Inflammatory macrophage treated with lipopolysaccharide for 1 hour (primary cell): ENCODE results near the gene TRRAP.

Experiments used
- DNase-seq, 2 donors: peaks; one replicate each; pipeline ENCODE4 v3.0.0-alpha.2; 2020 to 2022

TRRAP gene

DNA sequence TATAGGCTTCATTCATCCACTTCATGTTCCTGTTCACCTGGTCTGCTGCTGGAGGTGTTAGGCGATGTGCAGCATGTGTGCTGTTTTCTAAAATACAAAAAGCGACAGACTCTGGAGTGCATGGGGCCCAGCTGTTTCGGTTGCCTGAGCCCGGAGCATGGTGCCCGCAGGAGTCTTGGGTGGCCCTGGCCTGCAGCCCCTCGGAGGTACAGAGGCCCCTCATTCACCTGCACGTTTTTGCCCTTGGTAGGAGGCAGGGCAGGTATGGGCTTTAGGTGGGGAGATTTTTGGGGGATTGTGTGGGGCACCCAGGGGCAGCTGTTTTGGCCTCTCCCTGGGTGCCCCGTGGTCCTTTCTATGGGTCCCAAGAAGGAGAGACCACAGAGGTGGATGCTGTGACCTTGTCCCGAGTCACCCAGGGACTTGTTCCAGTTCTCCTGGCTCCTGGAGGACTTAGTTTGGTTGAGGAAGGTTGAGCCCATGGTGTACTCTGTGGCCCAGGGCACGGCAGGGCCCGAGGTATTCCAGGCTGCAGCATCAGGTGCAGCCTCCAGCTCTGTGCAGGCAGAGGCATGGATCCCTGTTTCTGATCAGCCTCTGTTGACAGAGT, 130.7 kb downstream of the TRRAP start:
- DNase-seq = no peak

DNA sequence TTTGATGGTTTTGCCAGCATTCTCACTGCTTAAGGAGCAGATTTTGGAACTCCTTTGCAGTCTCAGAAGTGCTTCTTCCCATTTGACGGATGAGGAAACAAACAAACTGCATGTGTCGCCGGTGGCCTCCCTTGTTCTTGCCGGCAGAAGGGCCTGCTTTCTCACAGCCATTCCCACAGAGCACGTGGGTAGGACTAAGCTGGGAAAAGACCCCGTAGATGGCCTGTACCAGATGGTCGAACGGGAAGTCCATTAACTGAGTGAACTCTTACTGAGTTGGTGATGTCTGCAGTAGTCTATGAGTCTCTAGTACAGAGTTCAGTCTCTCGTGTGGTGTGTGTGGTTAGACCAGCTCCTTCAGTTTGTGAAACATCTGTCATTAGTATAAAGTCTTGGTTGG, 131.9 kb downstream of the TRRAP start:
- DNase-seq = no peak

GRCh38 chr7:99011341-99011705, 133.0 kb downstream of the TRRAP start:
- no peak for DNase-seq

GRCh38 chr7:99011706-99012404, 133.5 kb downstream of the TRRAP start:
- DNase-seq = no peak

DNA sequence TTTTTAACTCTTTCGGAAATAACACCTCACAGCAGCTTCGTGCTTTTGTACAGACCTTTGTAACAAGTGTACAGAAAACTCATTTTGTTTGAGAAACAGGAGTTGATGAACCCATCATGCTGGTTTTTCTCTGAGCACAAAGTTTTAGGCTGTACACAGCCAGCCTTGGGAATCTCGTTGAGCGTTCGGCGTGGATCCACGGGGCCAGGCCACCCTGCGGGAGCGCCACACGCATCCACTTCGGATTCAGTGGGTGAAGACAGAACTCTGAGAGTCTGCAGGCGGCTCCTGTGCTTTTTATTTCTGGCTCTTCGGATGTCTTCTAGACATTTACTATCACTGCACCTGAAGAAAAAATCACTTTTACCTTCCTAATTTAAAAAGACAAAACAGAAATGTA, 134.4 kb downstream of the TRRAP start:
- no peak for DNase-seq

- no peak for DNase-seq
Measured at GRCh38 chr7:99013266-99014112, 135.2 kb downstream of the TRRAP start.

GRCh38 chr7:99014113-99014985, 136.0 kb downstream of the TRRAP start:
- DNase-seq = no peak

GRCh38 chr7:99016196-99016595, 137.9 kb downstream of the TRRAP start:
- DNase-seq = no peak

DNA sequence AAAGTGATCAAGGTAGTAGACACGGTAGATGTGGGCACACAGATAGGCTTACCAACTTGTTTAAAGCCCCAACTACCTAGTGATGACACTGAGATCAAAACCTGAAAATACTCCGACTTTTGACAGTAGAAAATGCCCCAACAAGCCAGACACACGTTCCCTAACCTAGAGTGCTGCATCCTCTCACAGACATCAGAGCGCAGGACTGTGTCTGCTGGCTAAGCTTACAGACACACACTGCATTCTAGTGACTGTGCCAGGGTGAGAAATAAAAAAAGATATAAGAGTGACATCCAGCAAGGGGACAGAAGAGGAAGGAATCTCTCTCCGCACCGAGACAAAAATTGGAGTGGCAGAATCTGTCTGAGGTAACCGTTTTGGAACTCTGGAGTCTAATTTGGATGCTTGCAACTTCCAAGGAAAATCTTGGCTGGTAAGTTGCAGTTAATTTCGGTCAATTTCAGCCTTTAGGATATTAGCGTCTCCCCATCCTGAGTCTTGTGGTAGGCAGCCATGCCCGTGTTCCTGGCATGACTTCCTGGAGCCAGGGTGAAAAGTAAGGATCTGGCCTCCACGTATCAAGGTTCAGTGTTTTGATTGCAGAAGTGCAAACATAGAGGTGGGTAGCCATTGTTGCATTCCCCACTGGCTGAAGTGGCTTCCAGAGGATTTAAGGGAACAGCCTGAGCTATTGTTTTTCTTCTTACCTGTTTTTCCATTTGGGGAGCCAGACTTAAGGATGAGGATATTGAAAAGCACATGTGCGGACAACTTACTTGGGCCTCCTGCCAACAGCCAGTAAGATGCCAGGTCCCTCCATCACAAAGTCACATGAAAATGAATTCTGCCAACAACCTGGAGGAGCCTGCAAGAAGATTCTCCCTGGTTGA, 141.4 kb downstream of the TRRAP start:
- DNase-seq = no peak

GRCh38 chr7:99020413-99020715, 142.0 kb downstream of the TRRAP start:
- DNase-seq = no peak

DNA sequence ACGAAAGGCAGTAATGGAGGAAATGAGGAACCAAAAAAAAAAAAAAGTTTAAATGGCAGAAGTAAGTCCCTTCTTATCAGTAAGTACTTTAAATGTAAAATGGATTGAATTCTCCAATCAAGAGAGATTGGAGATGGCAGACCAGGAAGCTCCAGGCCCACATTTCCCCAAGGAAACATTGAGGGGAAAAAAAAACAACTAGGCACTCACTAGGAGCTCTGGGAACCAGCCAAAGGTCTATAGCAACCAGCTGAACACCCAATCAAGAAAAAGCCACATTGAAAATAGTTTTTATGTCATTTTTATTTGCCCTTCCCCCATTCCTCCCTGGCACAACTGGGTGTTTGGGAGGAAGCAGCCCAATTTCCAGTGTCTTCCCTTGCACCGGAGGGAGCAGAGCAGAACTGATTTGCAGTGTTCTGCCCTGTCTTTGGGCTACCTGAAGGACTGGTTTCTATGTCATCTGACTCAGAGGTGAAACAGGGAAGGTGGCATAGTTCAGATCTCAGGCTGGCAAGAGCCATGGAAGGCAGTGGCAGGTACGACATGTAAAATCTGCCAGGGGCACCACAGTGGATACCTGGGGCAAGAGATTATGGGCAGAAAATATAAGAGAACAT, 143.7 kb downstream of the TRRAP start:
- DNase-seq = no peak

DNA sequence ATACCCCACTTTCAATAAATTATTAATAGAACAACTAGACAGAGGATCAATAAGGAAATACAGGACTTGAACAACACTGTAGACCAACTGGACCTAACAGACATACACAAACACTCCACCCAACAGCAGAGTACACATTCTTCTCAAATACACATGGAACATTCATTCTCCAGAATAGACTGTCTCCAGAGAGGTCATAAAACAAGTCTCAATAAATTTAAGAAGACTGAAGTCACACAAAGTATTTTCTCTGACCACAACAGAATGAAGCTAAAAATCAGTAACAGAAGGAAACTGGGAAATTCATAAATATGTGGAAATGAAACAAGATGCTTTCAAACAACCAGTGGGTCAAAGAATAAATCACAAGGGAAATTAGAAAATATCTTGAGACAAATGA, 145.7 kb downstream of the TRRAP start:
- DNase-seq = no peak

GRCh38 chr7:99027241-99027640, 148.9 kb downstream of the TRRAP start:
- no peak for DNase-seq

- no peak for DNase-seq
Measured at GRCh38 chr7:99027841-99028240, 149.5 kb downstream of the TRRAP start.

- DNase-seq = peak; percentile 67 to 72
Measured at GRCh38 chr7:99028261-99028973, 150.1 kb downstream of the TRRAP start.

DNA sequence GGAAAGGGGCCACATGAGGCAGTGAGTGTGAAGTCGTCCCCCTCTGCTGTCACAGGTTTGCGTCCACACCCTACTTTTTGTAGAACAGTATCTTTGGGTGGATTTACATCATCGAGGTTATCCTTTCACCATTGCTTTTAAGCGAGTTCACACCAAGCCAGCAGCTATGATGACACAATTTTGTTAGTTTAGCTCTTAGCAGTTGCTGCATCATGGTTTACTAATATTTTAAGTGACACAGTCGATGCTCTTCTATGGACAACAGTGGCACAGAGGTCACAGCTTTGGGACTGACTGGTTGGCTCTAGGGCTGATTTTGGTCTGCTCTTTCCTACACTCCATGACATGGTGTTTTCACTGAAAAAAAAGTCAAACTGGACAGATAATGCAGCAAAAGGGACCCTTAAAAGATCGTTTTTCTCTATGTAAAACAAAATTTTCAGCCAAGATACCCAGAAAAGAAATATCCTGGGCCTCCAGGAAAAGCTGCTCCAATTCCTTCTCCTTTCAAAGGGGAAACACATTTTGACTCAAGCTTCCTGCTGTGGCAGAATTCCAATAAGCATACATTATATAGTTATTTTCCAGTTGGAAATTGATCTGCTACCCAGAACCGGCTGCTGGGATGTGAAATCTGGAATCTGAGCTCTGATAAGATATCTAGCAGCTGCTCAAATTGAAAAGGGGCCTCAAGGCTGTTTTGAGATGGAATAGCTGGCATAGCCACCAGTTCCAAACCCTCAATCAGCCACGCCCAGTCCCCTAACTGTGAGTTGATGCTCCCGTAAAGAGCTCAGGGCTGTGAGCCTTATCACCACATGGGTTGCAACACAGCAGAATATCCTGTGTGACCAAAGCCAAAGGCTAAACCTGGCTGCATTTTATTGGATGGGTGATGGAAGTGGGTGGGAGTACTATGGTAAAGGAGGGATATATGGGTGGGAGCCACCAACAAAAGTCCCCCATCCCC, 151.4 kb downstream of the TRRAP start:
- peak in 1 of 2 donors; percentile 18 for DNase-seq

DNA sequence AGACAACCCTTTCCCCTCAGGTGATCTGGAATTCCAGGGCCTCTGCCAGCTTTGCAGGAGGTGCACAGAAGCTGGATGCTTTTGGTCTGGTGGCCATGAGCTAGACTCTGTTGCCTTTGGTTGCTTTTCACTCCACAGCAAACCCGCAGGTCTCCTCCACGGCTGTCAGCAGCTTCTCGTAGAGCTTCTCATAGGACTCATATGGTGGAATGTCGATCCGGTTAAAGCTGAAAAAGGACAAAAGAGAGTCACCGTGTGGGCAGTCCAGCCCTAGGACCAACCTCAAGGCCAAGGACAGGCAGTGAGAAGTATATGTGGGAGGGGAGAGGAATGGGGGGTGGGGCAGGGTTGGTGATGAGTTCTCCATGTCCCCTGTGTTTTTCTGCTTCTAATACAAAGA, 152.1 kb downstream of the TRRAP start:
- DNase-seq = no peak

- no peak for DNase-seq
Measured at GRCh38 chr7:99030951-99031350, 152.6 kb downstream of the TRRAP start.

GRCh38 chr7:99031496-99031895, 153.2 kb downstream of the TRRAP start:
- no peak for DNase-seq

DNA sequence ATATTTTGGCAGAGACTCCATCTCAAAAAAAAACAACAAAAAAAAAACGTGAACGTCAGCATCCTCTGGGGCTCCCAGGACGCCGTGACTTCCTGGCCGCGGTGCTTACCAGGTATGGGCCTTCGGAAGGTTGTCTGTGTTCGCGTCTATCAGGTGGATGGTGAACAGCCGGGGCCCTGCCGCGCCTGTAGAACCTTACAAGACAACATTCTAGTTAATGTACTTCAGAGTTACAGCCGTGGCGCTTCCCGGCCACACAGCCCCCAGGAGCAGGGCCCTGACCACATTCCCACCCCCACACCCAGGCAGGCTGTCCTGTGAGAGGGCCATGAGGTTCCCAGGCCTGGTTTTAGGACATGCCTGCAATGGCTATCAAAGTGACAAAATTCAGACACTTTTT, 154.6 kb downstream of the TRRAP start:
- no peak for DNase-seq
